Measurements from ENCODE around the gene CLBA1. TPM values are rescaled to one million over a fixed set of nuclear protein-coding genes. Genes with fewer than 3 reads are reported as not detected.

CLBA1 gene
- total RNA-seq, 1 experiment from 2014 or later = 24.3 TPM

- Mint-ChIP-seq H3K4me3 (ENCODE audit: unreplicated experiment) (no peak overlapping the region), H3K27ac (ENCODE audit: low read depth, unreplicated experiment) (no peak overlapping the region), H3K9me3 (ENCODE audit: unreplicated experiment) (no peaks in the 10 kb centered on the region), H3K27me3 (ENCODE audit: insufficient read depth, unreplicated experiment) (no peaks in the 10 kb centered on the region), H3K36me3 (ENCODE audit: insufficient read depth, unreplicated experiment) (peaks cover 9% of the 10 kb centered on the region), H3K4me1 (ENCODE audit: insufficient read depth, unreplicated experiment) (no peaks in the 10 kb centered on the region)
- intact Hi-C loops (cut with micrococcal nuclease) = no loop called here
- no peak for TF ChIP-seq CTCF (IDR thresholded peaks at IDR 0.05; ENCODE audit: unreplicated experiment)
- no TSS peak for BruUV-seq (replicated peaks)
- POLR2A ChIA-PET = interaction anchor here (0.6 to 0.7 kb wide), 2 partner anchors 9 to 252 kb away, joined by 3 to 4 read pairs; partner anchors contain the start of gene CLBA1
- CTCF ChIA-PET = interaction anchor here (0.8 to 1.0 kb wide), 2 partner anchors 52 to 93 kb away, joined by 3 read pairs; no protein-coding TSS in a partner anchor
- DNase-seq (ENCODE audit: unreplicated experiment) = no peak
Measured at GRCh38 chr14:104993808-104994591, 8.4 kb downstream of the CLBA1 start.

GRCh38 chr14:104994978-104995377 is 9.4 kb downstream of the CLBA1 start:
- no peak for DNase-seq (ENCODE audit: unreplicated experiment)
- Mint-ChIP-seq H3K4me3 (ENCODE audit: unreplicated experiment) (no peak overlapping the region), H3K4me1 (ENCODE audit: insufficient read depth, unreplicated experiment) (no peaks in the 10 kb centered on the region), H3K27me3 (ENCODE audit: insufficient read depth, unreplicated experiment) (no peaks in the 10 kb centered on the region), H3K36me3 (ENCODE audit: insufficient read depth, unreplicated experiment) (peaks cover 15% of the 10 kb centered on the region), H3K9me3 (ENCODE audit: unreplicated experiment) (no peaks in the 10 kb centered on the region), H3K27ac (ENCODE audit: low read depth, unreplicated experiment) (no peak overlapping the region)
- no TSS peak for BruUV-seq (replicated peaks)
- CTCF ChIA-PET = interaction anchor here (0.7 to 0.9 kb wide), 2 partner anchors 9 to 300 kb away, joined by 3 read pairs; no protein-coding TSS in a partner anchor
- POLR2A ChIA-PET = no interaction called here
- no peak for TF ChIP-seq CTCF (IDR thresholded peaks at IDR 0.05; ENCODE audit: unreplicated experiment)
- intact Hi-C loops (cut with micrococcal nuclease) = no loop called here

- CTCF ChIA-PET = no interaction called here
- BruUV-seq (replicated peaks) = no TSS peak
- intact Hi-C loops (cut with micrococcal nuclease) = no loop called here
Measured at GRCh38 chr14:104996032-104996431, 10.4 kb downstream of the CLBA1 start.

GRCh38 chr14:104996483-104996882 is 10.9 kb downstream of the CLBA1 start:
- DNase-seq (ENCODE audit: unreplicated experiment) = no peak
- ChIA-PET CTCF (no interaction called here), POLR2A (no interaction called here)
- Mint-ChIP-seq H3K36me3 (ENCODE audit: insufficient read depth, unreplicated experiment) (peaks cover 15% of the 10 kb centered on the region), H3K4me1 (ENCODE audit: insufficient read depth, unreplicated experiment) (no peaks in the 10 kb centered on the region), H3K27me3 (ENCODE audit: insufficient read depth, unreplicated experiment) (no peaks in the 10 kb centered on the region), H3K9me3 (ENCODE audit: unreplicated experiment) (no peaks in the 10 kb centered on the region), H3K27ac (ENCODE audit: low read depth, unreplicated experiment) (no peak overlapping the region), H3K4me3 (ENCODE audit: unreplicated experiment) (no peak overlapping the region)
- BruUV-seq (replicated peaks) = no TSS peak
- intact Hi-C loops (cut with micrococcal nuclease) = no loop called here
- no peak for TF ChIP-seq CTCF (IDR thresholded peaks at IDR 0.05; ENCODE audit: unreplicated experiment)

More at GRCh38 chr14:104996032-104996431, 10.4 kb downstream of the CLBA1 start:
- Mint-ChIP-seq H3K36me3 (ENCODE audit: insufficient read depth, unreplicated experiment) (peaks cover 15% of the 10 kb centered on the region), H3K9me3 (ENCODE audit: unreplicated experiment) (no peaks in the 10 kb centered on the region), H3K4me3 (ENCODE audit: unreplicated experiment) (no peak overlapping the region), H3K4me1 (ENCODE audit: insufficient read depth, unreplicated experiment) (no peaks in the 10 kb centered on the region), H3K27ac (ENCODE audit: low read depth, unreplicated experiment) (no peak overlapping the region), H3K27me3 (ENCODE audit: insufficient read depth, unreplicated experiment) (no peaks in the 10 kb centered on the region)
- no peak for TF ChIP-seq CTCF (IDR thresholded peaks at IDR 0.05; ENCODE audit: unreplicated experiment)
- POLR2A ChIA-PET = no interaction called here
- no peak for DNase-seq (ENCODE audit: unreplicated experiment)
